H9 (cell line): ENCODE results near the gene RBM33. TPM values are rescaled to one million over a fixed set of nuclear protein-coding genes. Genes with fewer than 3 reads are reported as not detected.

Experiments used
- DNase-seq: peaks from one replicate; pipeline ENCODE4 v3.0.0-alpha.2; 2017
- H2AFZ ChIP-seq: one replicate; pipeline ENCODE4 v1.6.1; 2013; ENCODE audit warnings: mild to moderate bottlenecking, low read length, control low read depth, moderate library complexity
- H2AK5ac ChIP-seq: 2 replicates; pipeline ENCODE4 v1.6.1; 2013; ENCODE audit warnings: low read length, control low read depth, mixed read lengths; ENCODE audit not compliant: insufficient read length
- H2BK120ac ChIP-seq: one replicate; pipeline ENCODE4 v1.6.1; 2013; ENCODE audit warnings: low read depth, mild to moderate bottlenecking, low read length, control low read depth, inconsistent platforms; ENCODE audit not compliant: poor library complexity, severe bottlenecking
- H2BK12ac ChIP-seq: 2 replicates; pipeline ENCODE4 v1.6.1; 2013; ENCODE audit warnings: low read length, control low read depth, mixed read lengths, low read depth; ENCODE audit not compliant: insufficient read length
- H2BK15ac ChIP-seq: 2 replicates; pipeline ENCODE4 v1.6.1; 2013; ENCODE audit warnings: low read depth, low read length, control low read depth
- H2BK20ac ChIP-seq: one replicate; pipeline ENCODE4 v1.6.1; 2013; ENCODE audit warnings: low read depth, mild to moderate bottlenecking, low read length, control low read depth, inconsistent platforms; ENCODE audit not compliant: poor library complexity, severe bottlenecking
- H2BK5ac ChIP-seq: 2 replicates; pipeline ENCODE4 v1.6.1; 2013; ENCODE audit warnings: low read length, control low read depth, mixed read lengths; ENCODE audit not compliant: insufficient read length
- H3K14ac ChIP-seq: 2 replicates; pipeline ENCODE4 v1.6.1; 2013; ENCODE audit warnings: low read length, control low read depth; ENCODE audit not compliant: insufficient read depth
- H3K18ac ChIP-seq: 2 replicates; pipeline ENCODE4 v1.6.1; 2013; ENCODE audit warnings: low read depth, mild to moderate bottlenecking, mixed read lengths, low read length, control low read depth; ENCODE audit not compliant: insufficient read length
- H3K23ac ChIP-seq: 2 replicates; pipeline ENCODE4 v1.6.1; 2013; ENCODE audit warnings: low read length, control low read depth, mixed read lengths, low read depth; ENCODE audit not compliant: insufficient read length
- H3K23me2 ChIP-seq: 2 replicates; pipeline ENCODE4 v1.6.1; 2013; ENCODE audit warnings: low read depth, mild to moderate bottlenecking, mixed read lengths, low read length, control low read depth; ENCODE audit not compliant: insufficient read length, poor library complexity, severe bottlenecking
- H3K27ac ChIP-seq: 2 replicates; pipeline ENCODE4 v1.5.1; 2013; ENCODE audit warnings: low read length, control low read depth, mixed read lengths, low read depth; ENCODE audit not compliant: insufficient read length
- H3K27me3 ChIP-seq: 2 replicates; pipeline ENCODE4 v1.6.1; 2013; ENCODE audit warnings: low read length, control low read depth, inconsistent platforms; ENCODE audit not compliant: insufficient read depth
- H3K4ac ChIP-seq: 2 replicates; pipeline ENCODE4 v1.6.1; 2013; ENCODE audit warnings: low read depth, mild to moderate bottlenecking, control low read depth, inconsistent platforms, low read length, moderate library complexity
- H3K4me1 ChIP-seq: 2 replicates; pipeline ENCODE4 v1.6.1; 2013; ENCODE audit warnings: low read length, control low read depth, inconsistent platforms; ENCODE audit not compliant: insufficient read depth
- H3K4me2 ChIP-seq: 2 replicates; pipeline ENCODE4 v1.6.1; 2013; ENCODE audit warnings: low read length, control low read depth, mixed read lengths; ENCODE audit not compliant: insufficient read length, insufficient read depth
- H3K56ac ChIP-seq: 2 replicates; pipeline ENCODE4 v1.6.1; 2013; ENCODE audit warnings: low read depth, mild to moderate bottlenecking, mixed read lengths, low read length, control low read depth; ENCODE audit not compliant: insufficient read length
- H3K79me1 ChIP-seq: 2 replicates; pipeline ENCODE4 v1.6.1; 2013; ENCODE audit warnings: low read depth, mild to moderate bottlenecking, moderate library complexity, low read length, control low read depth, inconsistent platforms; ENCODE audit not compliant: insufficient read depth, poor library complexity, severe bottlenecking
- H3K79me2 ChIP-seq: 2 replicates; pipeline ENCODE4 v1.6.1; 2013; ENCODE audit warnings: low read length, control low read depth, inconsistent platforms; ENCODE audit not compliant: insufficient read depth
- H3K9ac ChIP-seq: 2 replicates; pipeline ENCODE4 v1.6.1; 2013; ENCODE audit warnings: low read length, control low read depth, mixed read lengths; ENCODE audit not compliant: insufficient read length; ENCODE audit errors: extremely low read depth
- H3K9me3 ChIP-seq: one replicate; pipeline ENCODE4 v1.6.1; 2013; ENCODE audit warnings: low read depth, low read length, inconsistent platforms; ENCODE audit not compliant: control insufficient read depth
- H3T11ph ChIP-seq: one replicate; pipeline ENCODE4 v1.6.1; 2013; ENCODE audit warnings: mild to moderate bottlenecking, low read length, control low read depth, inconsistent platforms
- H4K20me1 ChIP-seq: one replicate; pipeline ENCODE4 v1.6.1; 2013; ENCODE audit not compliant: control insufficient read depth, insufficient read length, insufficient read depth
- H4K5ac ChIP-seq: 2 replicates; pipeline ENCODE4 v1.6.1; 2013; ENCODE audit warnings: low read depth, mild to moderate bottlenecking, mixed read lengths, low read length, control low read depth; ENCODE audit not compliant: insufficient read length
- H4K8ac ChIP-seq: replicated peaks from 2 replicates; pipeline ENCODE4 v1.6.1; 2013; ENCODE audit warnings: low read length, control low read depth, mixed read lengths, low read depth; ENCODE audit not compliant: insufficient read length
- H4K91ac ChIP-seq: 2 replicates; pipeline ENCODE4 v1.6.1; 2013; ENCODE audit warnings: low read depth, mild to moderate bottlenecking, moderate library complexity, mixed read lengths, low read length, control low read depth; ENCODE audit not compliant: insufficient read length
- H3K27ac Mint-ChIP-seq, 3 experiments: 2 replicates in 2 of 3; 3 replicates in 1 of 3; pipeline ENCODE4 v1.8.0; 2020 to 2021; ENCODE audit warnings: mixed read lengths in 3 of 3, mild to moderate bottlenecking in 1 of 3, moderate library complexity in 1 of 3
- H3K27me3 Mint-ChIP-seq: 2 replicates; pipeline ENCODE4 v1.8.0; 2021; ENCODE audit warnings: low read depth, mild to moderate bottlenecking, moderate library complexity, mixed read lengths
- H3K36me3 Mint-ChIP-seq, 3 experiments: 2 replicates in 2 of 3; 3 replicates in 1 of 3; pipeline ENCODE4 v1.8.0; 2020 to 2021; ENCODE audit warnings: low read depth in 3 of 3, mixed read lengths in 3 of 3; ENCODE audit not compliant: insufficient read depth in 1 of 3
- H3K4me1 Mint-ChIP-seq, 2 experiments: 2 replicates each; pipeline ENCODE4 v1.8.0; 2020; ENCODE audit warnings: mixed read lengths in 2 of 2
- H3K4me3 Mint-ChIP-seq, 2 experiments: 2 replicates in 1 of 2; 3 replicates in 1 of 2; pipeline ENCODE4 v1.8.0; 2020 to 2021; ENCODE audit warnings: mild to moderate bottlenecking in 2 of 2, mixed read lengths in 2 of 2, moderate library complexity in 1 of 2
- H3K9me3 Mint-ChIP-seq, 2 experiments: 2 replicates in 1 of 2; 3 replicates in 1 of 2; pipeline ENCODE4 v1.8.0; 2020; ENCODE audit warnings: mild to moderate bottlenecking in 2 of 2, mixed read lengths in 2 of 2, moderate library complexity in 1 of 2
- WGBS: extraction: QIAGEN DNeasy Blood & Tissue Kit; methylation state at CpG from one replicate; pipeline ENCODE4 v1.1.7; 2013; ENCODE audit warnings: missing lambda C conversion rate, low lambda C conversion rate, mixed read lengths; ENCODE audit not compliant: insufficient read length; ENCODE audit errors: extremely low coverage; 5-methylcytosine and 5-hydroxymethylcytosine counted together
- total RNA-seq: library from RNA; stranded (reverse); gene quantifications from 2 replicates; pipeline ENCODE4 v1.2.1, GENCODE V29; 2021
- TF ChIP-seq, protein P1 (sequence below): fragments of 200-600 bp; sonication (generic); conservative IDR thresholded peaks from 3 replicates; pipeline ENCODE4 v1.8.0; 2021; ENCODE audit warnings: antibody characterized with exemption, mild to moderate bottlenecking

Gene RBM33
- total RNA-seq, 1 experiment from 2014 or later: 71.3 TPM

DNA sequence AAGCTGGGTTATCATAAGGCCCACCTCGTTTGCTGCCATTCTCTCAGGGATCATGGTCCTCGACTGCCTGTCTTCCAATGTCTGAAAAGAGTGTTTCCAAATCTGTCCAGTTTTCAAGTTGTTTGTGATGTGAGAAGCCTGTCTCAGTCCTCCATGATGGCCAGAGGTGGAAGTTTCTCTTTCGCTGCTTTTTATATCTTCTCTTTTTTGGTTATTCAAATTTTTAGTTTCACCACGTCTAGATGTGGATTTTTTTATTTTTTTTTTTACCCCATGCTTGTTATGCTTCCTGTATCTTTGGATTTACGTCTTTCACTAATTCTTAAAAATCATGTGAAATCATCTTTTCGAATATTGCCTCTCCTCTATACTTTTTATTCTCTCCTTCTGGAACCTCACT lies 6.1 kb upstream of the RBM33 start:
- Histone ChIP-seq H3K9ac (no peak overlapping the region), H4K91ac (no peak overlapping the region), H4K5ac (no peak overlapping the region), H3T11ph (no peak overlapping the region), H2AFZ (no peak overlapping the region), H3K4ac (no peak overlapping the region), H3K56ac (no peak overlapping the region), H3K4me2 (no peak overlapping the region), H3K27me3 (no peaks in the 10 kb centered on the region), H3K79me1 (no peaks in the 10 kb centered on the region), H4K8ac (no peak overlapping the region), H2BK15ac (no peak overlapping the region), H4K20me1 (no peaks in the 10 kb centered on the region), H2BK5ac (no peak overlapping the region), H3K14ac (no peak overlapping the region), H2BK120ac (no peak overlapping the region), H2AK5ac (no peak overlapping the region), H3K23ac (no peak overlapping the region), H3K9me3 (peaks cover 34% of the 10 kb centered on the region), H3K23me2 (peaks cover under 1% of the 10 kb centered on the region), H3K79me2 (no peaks in the 10 kb centered on the region), H2BK12ac (no peak overlapping the region), H3K18ac (no peak overlapping the region), H3K4me1 (no peaks in the 10 kb centered on the region), H3K27ac (no peak overlapping the region), H2BK20ac (no peak overlapping the region)
- Mint-ChIP-seq H3K27me3 (peaks cover 63% of the 10 kb centered on the region), H3K4me1 (peaks cover 1 to 2% of the 10 kb centered on the region in 2 experiments), H3K4me3 (no peak overlapping the region), H3K36me3 (peaks cover 46 to 81% (median 66%) of the 10 kb centered on the region in 3 experiments), H3K27ac (no peak overlapping the region), H3K9me3 (peaks cover 66 to 90% of the 10 kb centered on the region in 2 experiments)
- WGBS: no CpG with 5 or more reads among the region's 6 CpGs
- DNase-seq: no peak
- TF ChIP-seq, protein P1, sequence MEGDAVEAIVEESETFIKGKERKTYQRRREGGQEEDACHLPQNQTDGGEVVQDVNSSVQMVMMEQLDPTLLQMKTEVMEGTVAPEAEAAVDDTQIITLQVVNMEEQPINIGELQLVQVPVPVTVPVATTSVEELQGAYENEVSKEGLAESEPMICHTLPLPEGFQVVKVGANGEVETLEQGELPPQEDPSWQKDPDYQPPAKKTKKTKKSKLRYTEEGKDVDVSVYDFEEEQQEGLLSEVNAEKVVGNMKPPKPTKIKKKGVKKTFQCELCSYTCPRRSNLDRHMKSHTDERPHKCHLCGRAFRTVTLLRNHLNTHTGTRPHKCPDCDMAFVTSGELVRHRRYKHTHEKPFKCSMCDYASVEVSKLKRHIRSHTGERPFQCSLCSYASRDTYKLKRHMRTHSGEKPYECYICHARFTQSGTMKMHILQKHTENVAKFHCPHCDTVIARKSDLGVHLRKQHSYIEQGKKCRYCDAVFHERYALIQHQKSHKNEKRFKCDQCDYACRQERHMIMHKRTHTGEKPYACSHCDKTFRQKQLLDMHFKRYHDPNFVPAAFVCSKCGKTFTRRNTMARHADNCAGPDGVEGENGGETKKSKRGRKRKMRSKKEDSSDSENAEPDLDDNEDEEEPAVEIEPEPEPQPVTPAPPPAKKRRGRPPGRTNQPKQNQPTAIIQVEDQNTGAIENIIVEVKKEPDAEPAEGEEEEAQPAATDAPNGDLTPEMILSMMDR: no peak
